B cell (primary cell): Measurements from ENCODE around the gene ITGA6. TPM values are rescaled to one million over a fixed set of nuclear protein-coding genes. Genes with fewer than 3 reads are reported as not detected.

Experiments used
- ATAC-seq: fragments of 200-7000 bp; cut with Tn5 transposase; one replicate; pipeline ENCODE4 v1.10.0; 2021; ENCODE audit warnings: low read depth, mild to moderate bottlenecking, moderate number of reproducible peaks, moderate library complexity
- CTCF ChIA-PET: fragments of 350-600 bp; sonication (Branson Sonifier 250); formaldehyde crosslinking; loops from one replicate; lab custom pipeline; 2021; ENCODE audit warnings: antibody characterized with exemption, inconsistent platforms; lab: Charles Lee
- POLR2A ChIA-PET: fragments of 350-600 bp; sonication (Branson Sonifier 250); formaldehyde crosslinking; loops from one replicate; lab custom pipeline; 2021; ENCODE audit warnings: antibody characterized with exemption; lab: Charles Lee
- DNase-seq: peaks from one replicate; pipeline ENCODE4 v3.0.0; 2013
- H2AFZ ChIP-seq: 2 replicates; pipeline ENCODE4 v1.6.1; 2012; ENCODE audit warnings: mild to moderate bottlenecking, low read depth, low read length; ENCODE audit not compliant: insufficient read depth, poor library complexity, severe bottlenecking
- H3K27ac ChIP-seq, 2 donors: 1 replicate in 1 of 2; 2 replicates in 1 of 2; pipeline ENCODE4 v1.5.1; 2012 to 2013; ENCODE audit warnings: low read length in 2 of 2, mild to moderate bottlenecking in 2 of 2, moderate library complexity in 1 of 2
- H3K27me3 ChIP-seq, 4 experiments: fragments of 200-600 bp in 1 of 4; sonication (generic) in 1 of 4; replicated peaks in 1 of 4; 1 replicate in 2 of 4; 2 replicates in 2 of 4; pipeline versions ENCODE4 v1.6.1 to v1.7.0; 2013 to 2016; ENCODE audit warnings: low read length in 3 of 4, mild to moderate bottlenecking in 2 of 4, mixed read lengths in 1 of 4, moderate library complexity in 1 of 4; ENCODE audit not compliant: insufficient read depth in 4 of 4, control insufficient read depth in 3 of 4; ENCODE audit errors: control extremely low read depth in 1 of 4
- H3K36me3 ChIP-seq, 2 experiments: replicated peaks in 1 of 2; 1 replicate in 1 of 2; 2 replicates in 1 of 2; pipeline versions ENCODE4 v1.6.1 to v1.7.1; 2013; ENCODE audit warnings: low read length in 1 of 2; ENCODE audit not compliant: insufficient read depth in 2 of 2, control insufficient read depth in 1 of 2; ENCODE audit errors: control extremely low read depth in 1 of 2, extremely low read depth in 1 of 2
- H3K4me1 ChIP-seq, 2 donors: fragments of 200-600 bp in 1 of 2; sonication (generic) in 1 of 2; 1 replicate in 1 of 2; 2 replicates in 1 of 2; pipeline versions ENCODE4 v1.5.1 to v1.6.1; 2013 to 2017; ENCODE audit warnings: low read length in 2 of 2; ENCODE audit not compliant: control insufficient read depth in 2 of 2, insufficient read depth in 2 of 2
- H3K4me2 ChIP-seq: replicated peaks from 2 replicates; pipeline ENCODE3; 2012; ENCODE audit warnings: mild to moderate bottlenecking, low read depth, low read length; ENCODE audit not compliant: poor library complexity, severe bottlenecking
- H3K4me3 ChIP-seq, 5 experiments: fragments of 200-600 bp in 1 of 5; sonication (generic) in 1 of 5; 1 replicate in 3 of 5; 2 replicates in 2 of 5; pipeline versions ENCODE4 v1.5.1 to v1.7.0; 2011 to 2016; ENCODE audit warnings: low read length in 4 of 5, mild to moderate bottlenecking in 4 of 5, low read depth in 2 of 5, control low read depth in 1 of 5, moderate library complexity in 1 of 5; ENCODE audit not compliant: insufficient read depth in 1 of 5; ENCODE audit errors: control extremely low read depth in 1 of 5, extremely low read depth in 1 of 5
- H3K79me2 ChIP-seq: fragments of 200-600 bp; sonication (generic); one replicate; pipeline ENCODE4 v1.6.0; 2016; ENCODE audit warnings: low read length; ENCODE audit not compliant: control insufficient read depth, insufficient read depth
- H3K9ac ChIP-seq: fragments of 200-600 bp; sonication (generic); 2 replicates; pipeline ENCODE4 v1.6.1; 2017; ENCODE audit warnings: mild to moderate bottlenecking, low read length, moderate library complexity
- H3K9me3 ChIP-seq, 3 donors: one replicate each; pipeline versions ENCODE4 v1.6.1 to v1.7.1; 2013; ENCODE audit warnings: low read length in 2 of 3; ENCODE audit not compliant: control insufficient read depth in 2 of 3, insufficient read depth in 1 of 3; ENCODE audit errors: control extremely low read depth in 1 of 3
- H4K20me1 ChIP-seq: 2 replicates; pipeline ENCODE4 v1.6.0; 2012; ENCODE audit warnings: mild to moderate bottlenecking, low read length; ENCODE audit not compliant: insufficient read depth, control insufficient read depth, poor library complexity, severe bottlenecking
- H3K27ac Mint-ChIP-seq: one replicate; pipeline ENCODE4 v1.8.0; 2021; ENCODE audit warnings: mixed read lengths
- H3K27me3 Mint-ChIP-seq: one replicate; pipeline ENCODE4 v1.8.0; 2021; ENCODE audit warnings: mixed read lengths
- H3K4me1 Mint-ChIP-seq: one replicate; pipeline ENCODE4 v1.8.0; 2021; ENCODE audit warnings: mixed read lengths
- H3K4me3 Mint-ChIP-seq: one replicate; pipeline ENCODE4 v1.8.0; 2021; ENCODE audit warnings: mixed read lengths
- H3K9me3 Mint-ChIP-seq: one replicate; pipeline ENCODE4 v1.8.0; 2022; ENCODE audit warnings: mixed read lengths; ENCODE audit not compliant: insufficient read depth
- CTCF ChIP-seq: fragments of 200-600 bp; IDR thresholded peaks from one replicate; pipeline ENCODE4 v1.8.0; 2022; ENCODE audit warnings: antibody characterized with exemption, mild to moderate bottlenecking
- EZH2 ChIP-seq: IDR thresholded peaks from 2 replicates; pipeline ENCODE4 v1.6.1; 2012; ENCODE audit warnings: borderline replicate concordance, low read depth, mild to moderate bottlenecking, moderate library complexity, low read length; ENCODE audit not compliant: insufficient read depth, poor library complexity, severe bottlenecking
- WGBS: methylation state at CpG from one replicate; pipeline ENCODE4 v1.1.5; 2013; ENCODE audit warnings: missing lambda C conversion rate; ENCODE audit not compliant: insufficient coverage; 5-methylcytosine and 5-hydroxymethylcytosine counted together
- intact Hi-C: fragments of 100-400 bp; cut with micrococcal nuclease; formaldehyde crosslinking; loops from one replicate; pipeline ENCODE4 v1.10.0; 2022
- polyA plus RNA-seq: library from polyadenylated mRNA; depleted of rRNA; stranded (reverse); fragments of >200 nt; gene quantifications from 2 replicates; pipeline ENCODE4 v1.2.3, GENCODE V29; 2012
- total RNA-seq, 2 donors: library from RNA; stranded (reverse); fragments of 120-200 nt in 1 of 2; gene quantifications; 1 replicate in 1 of 2; 2 replicates in 1 of 2; pipeline versions ENCODE4 v1.2.3 to v1.2.4, GENCODE V29; 2013 to 2022

The ITGA6 gene
- total and polyA plus RNA-seq, 2 donors (not counting 1 experiment from before 2014, with no cell fraction given) = 0.17 to 0.98 TPM

DNA sequence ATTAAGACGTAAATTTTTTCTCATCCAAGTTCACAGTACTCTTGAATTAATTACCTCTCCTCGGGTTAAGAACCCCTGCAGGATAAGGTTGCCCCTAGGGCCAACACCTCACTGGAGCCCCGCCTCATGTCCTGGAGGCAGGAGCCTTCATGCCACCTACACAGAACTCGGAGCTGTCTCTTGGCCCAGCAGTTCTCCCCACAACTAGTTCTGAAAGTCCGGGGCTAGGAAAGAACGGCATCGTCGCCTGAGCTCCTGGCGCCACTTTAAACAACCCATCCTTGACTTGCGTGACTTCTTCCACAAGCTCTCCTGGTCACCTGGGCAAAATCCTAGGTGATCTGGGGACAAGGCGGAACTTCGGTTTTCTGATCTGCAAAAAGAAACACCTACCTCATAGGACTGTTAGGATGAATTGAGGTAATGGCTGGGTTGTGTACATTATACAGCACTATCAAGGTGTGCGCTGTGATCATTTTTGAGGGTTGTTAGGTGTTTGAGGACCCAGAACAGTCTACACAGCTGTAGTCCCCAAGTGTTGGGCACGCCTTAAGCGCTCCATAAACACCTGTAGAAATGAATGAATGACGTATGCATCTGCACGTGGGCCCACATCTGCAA is 641 bp upstream of the ITGA6 start:
- intact Hi-C loops = loop anchor here (5.0 kb wide), 1 partner anchor 36 kb away; no protein-coding TSS in a partner anchor
- Histone ChIP-seq H3K36me3 (no peaks in the 10 kb centered on the region), H3K4me2 (peak overlapping the region; percentile 96), H3K4me3 (peak overlapping the region; percentile 29 to 63 (median 53)), H3K9me3 (peaks cover 0 to 5% (median 0%) of the 10 kb centered on the region in 3 donors), H4K20me1 (no peaks in the 10 kb centered on the region), H3K9ac (peak overlapping the region; percentile 65), H3K79me2 (no peaks in the 10 kb centered on the region), H3K27ac (no peak overlapping the region), H2AFZ (peak overlapping the region; percentile 72), H3K4me1 (peaks cover 18 to 20% of the 10 kb centered on the region in 2 donors), H3K27me3 (peaks cover 0 to 55% (median 44%) of the 10 kb centered on the region in 4 experiments)
- POLR2A ChIA-PET = no interaction called here
- peaks cover 14% of the 10 kb centered on the region for H3K4me1 Mint-ChIP-seq
- H3K4me3 Mint-ChIP-seq = peak overlapping the region; percentile 86
- no peak overlapping the region for H3K27ac Mint-ChIP-seq
- H3K27me3 Mint-ChIP-seq = peaks cover 76% of the 10 kb centered on the region
- WGBS = 70% methylated on average over 14 of the region's 17 CpGs
- TF ChIP-seq EZH2 (peak; percentile 30), CTCF (no peak)
- ATAC-seq = no peak
- DNase-seq = no peak
- CTCF ChIA-PET = interaction anchor here (2.4 kb wide), 1 partner anchor 35 kb away, joined by 10 read pairs; no protein-coding TSS in a partner anchor
- no peaks in the 10 kb centered on the region for H3K9me3 Mint-ChIP-seq
